H9 (cell line): Measurements from ENCODE around the gene NSD1. TPM values are rescaled to one million over a fixed set of nuclear protein-coding genes. Genes with fewer than 3 reads are reported as not detected.

ENCODE experiments used
- DNase-seq: peaks from one replicate; pipeline ENCODE4 v3.0.0-alpha.2; 2017
- H2AFZ ChIP-seq: one replicate; pipeline ENCODE4 v1.6.1; 2013; ENCODE audit warnings: mild to moderate bottlenecking, low read length, control low read depth, moderate library complexity
- H2AK5ac ChIP-seq: 2 replicates; pipeline ENCODE4 v1.6.1; 2013; ENCODE audit warnings: low read length, control low read depth, mixed read lengths; ENCODE audit not compliant: insufficient read length
- H2BK120ac ChIP-seq: one replicate; pipeline ENCODE4 v1.6.1; 2013; ENCODE audit warnings: low read depth, mild to moderate bottlenecking, low read length, control low read depth, inconsistent platforms; ENCODE audit not compliant: poor library complexity, severe bottlenecking
- H2BK12ac ChIP-seq: 2 replicates; pipeline ENCODE4 v1.6.1; 2013; ENCODE audit warnings: low read length, control low read depth, mixed read lengths, low read depth; ENCODE audit not compliant: insufficient read length
- H2BK15ac ChIP-seq: 2 replicates; pipeline ENCODE4 v1.6.1; 2013; ENCODE audit warnings: low read depth, low read length, control low read depth
- H2BK20ac ChIP-seq: one replicate; pipeline ENCODE4 v1.6.1; 2013; ENCODE audit warnings: low read depth, mild to moderate bottlenecking, low read length, control low read depth, inconsistent platforms; ENCODE audit not compliant: poor library complexity, severe bottlenecking
- H2BK5ac ChIP-seq: 2 replicates; pipeline ENCODE4 v1.6.1; 2013; ENCODE audit warnings: low read length, control low read depth, mixed read lengths; ENCODE audit not compliant: insufficient read length
- H3K14ac ChIP-seq: 2 replicates; pipeline ENCODE4 v1.6.1; 2013; ENCODE audit warnings: low read length, control low read depth; ENCODE audit not compliant: insufficient read depth
- H3K18ac ChIP-seq: 2 replicates; pipeline ENCODE4 v1.6.1; 2013; ENCODE audit warnings: low read depth, mild to moderate bottlenecking, mixed read lengths, low read length, control low read depth; ENCODE audit not compliant: insufficient read length
- H3K23ac ChIP-seq: 2 replicates; pipeline ENCODE4 v1.6.1; 2013; ENCODE audit warnings: low read length, control low read depth, mixed read lengths, low read depth; ENCODE audit not compliant: insufficient read length
- H3K23me2 ChIP-seq: 2 replicates; pipeline ENCODE4 v1.6.1; 2013; ENCODE audit warnings: low read depth, mild to moderate bottlenecking, mixed read lengths, low read length, control low read depth; ENCODE audit not compliant: insufficient read length, poor library complexity, severe bottlenecking
- H3K27ac ChIP-seq: 2 replicates; pipeline ENCODE4 v1.5.1; 2013; ENCODE audit warnings: low read length, control low read depth, mixed read lengths, low read depth; ENCODE audit not compliant: insufficient read length
- H3K27me3 ChIP-seq: 2 replicates; pipeline ENCODE4 v1.6.1; 2013; ENCODE audit warnings: low read length, control low read depth, inconsistent platforms; ENCODE audit not compliant: insufficient read depth
- H3K4ac ChIP-seq: 2 replicates; pipeline ENCODE4 v1.6.1; 2013; ENCODE audit warnings: low read depth, mild to moderate bottlenecking, control low read depth, inconsistent platforms, low read length, moderate library complexity
- H3K4me1 ChIP-seq: 2 replicates; pipeline ENCODE4 v1.6.1; 2013; ENCODE audit warnings: low read length, control low read depth, inconsistent platforms; ENCODE audit not compliant: insufficient read depth
- H3K4me2 ChIP-seq: 2 replicates; pipeline ENCODE4 v1.6.1; 2013; ENCODE audit warnings: low read length, control low read depth, mixed read lengths; ENCODE audit not compliant: insufficient read length, insufficient read depth
- H3K56ac ChIP-seq: 2 replicates; pipeline ENCODE4 v1.6.1; 2013; ENCODE audit warnings: low read depth, mild to moderate bottlenecking, mixed read lengths, low read length, control low read depth; ENCODE audit not compliant: insufficient read length
- H3K79me1 ChIP-seq: 2 replicates; pipeline ENCODE4 v1.6.1; 2013; ENCODE audit warnings: low read depth, mild to moderate bottlenecking, moderate library complexity, low read length, control low read depth, inconsistent platforms; ENCODE audit not compliant: insufficient read depth, poor library complexity, severe bottlenecking
- H3K79me2 ChIP-seq: 2 replicates; pipeline ENCODE4 v1.6.1; 2013; ENCODE audit warnings: low read length, control low read depth, inconsistent platforms; ENCODE audit not compliant: insufficient read depth
- H3K9ac ChIP-seq: 2 replicates; pipeline ENCODE4 v1.6.1; 2013; ENCODE audit warnings: low read length, control low read depth, mixed read lengths; ENCODE audit not compliant: insufficient read length; ENCODE audit errors: extremely low read depth
- H3K9me3 ChIP-seq: one replicate; pipeline ENCODE4 v1.6.1; 2013; ENCODE audit warnings: low read depth, low read length, inconsistent platforms; ENCODE audit not compliant: control insufficient read depth
- H3T11ph ChIP-seq: one replicate; pipeline ENCODE4 v1.6.1; 2013; ENCODE audit warnings: mild to moderate bottlenecking, low read length, control low read depth, inconsistent platforms
- H4K20me1 ChIP-seq: one replicate; pipeline ENCODE4 v1.6.1; 2013; ENCODE audit not compliant: control insufficient read depth, insufficient read length, insufficient read depth
- H4K5ac ChIP-seq: 2 replicates; pipeline ENCODE4 v1.6.1; 2013; ENCODE audit warnings: low read depth, mild to moderate bottlenecking, mixed read lengths, low read length, control low read depth; ENCODE audit not compliant: insufficient read length
- H4K8ac ChIP-seq: replicated peaks from 2 replicates; pipeline ENCODE4 v1.6.1; 2013; ENCODE audit warnings: low read length, control low read depth, mixed read lengths, low read depth; ENCODE audit not compliant: insufficient read length
- H4K91ac ChIP-seq: 2 replicates; pipeline ENCODE4 v1.6.1; 2013; ENCODE audit warnings: low read depth, mild to moderate bottlenecking, moderate library complexity, mixed read lengths, low read length, control low read depth; ENCODE audit not compliant: insufficient read length
- H3K27ac Mint-ChIP-seq, 3 experiments: 2 replicates in 2 of 3; 3 replicates in 1 of 3; pipeline ENCODE4 v1.8.0; 2020 to 2021; ENCODE audit warnings: mixed read lengths in 3 of 3, mild to moderate bottlenecking in 1 of 3, moderate library complexity in 1 of 3
- H3K27me3 Mint-ChIP-seq: 2 replicates; pipeline ENCODE4 v1.8.0; 2021; ENCODE audit warnings: low read depth, mild to moderate bottlenecking, moderate library complexity, mixed read lengths
- H3K36me3 Mint-ChIP-seq, 3 experiments: 2 replicates in 2 of 3; 3 replicates in 1 of 3; pipeline ENCODE4 v1.8.0; 2020 to 2021; ENCODE audit warnings: low read depth in 3 of 3, mixed read lengths in 3 of 3; ENCODE audit not compliant: insufficient read depth in 1 of 3
- H3K4me1 Mint-ChIP-seq, 2 experiments: 2 replicates each; pipeline ENCODE4 v1.8.0; 2020; ENCODE audit warnings: mixed read lengths in 2 of 2
- H3K4me3 Mint-ChIP-seq, 2 experiments: 2 replicates in 1 of 2; 3 replicates in 1 of 2; pipeline ENCODE4 v1.8.0; 2020 to 2021; ENCODE audit warnings: mild to moderate bottlenecking in 2 of 2, mixed read lengths in 2 of 2, moderate library complexity in 1 of 2
- H3K9me3 Mint-ChIP-seq, 2 experiments: 2 replicates in 1 of 2; 3 replicates in 1 of 2; pipeline ENCODE4 v1.8.0; 2020; ENCODE audit warnings: mild to moderate bottlenecking in 2 of 2, mixed read lengths in 2 of 2, moderate library complexity in 1 of 2
- WGBS: extraction: QIAGEN DNeasy Blood & Tissue Kit; methylation state at CpG from one replicate; pipeline ENCODE4 v1.1.7; 2013; ENCODE audit warnings: missing lambda C conversion rate, low lambda C conversion rate, mixed read lengths; ENCODE audit not compliant: insufficient read length; ENCODE audit errors: extremely low coverage; 5-methylcytosine and 5-hydroxymethylcytosine counted together
- total RNA-seq: library from RNA; stranded (reverse); gene quantifications from 2 replicates; pipeline ENCODE4 v1.2.1, GENCODE V29; 2021
- TF ChIP-seq, protein P1 (sequence below): fragments of 200-600 bp; sonication (generic); conservative IDR thresholded peaks from 3 replicates; pipeline ENCODE4 v1.8.0; 2021; ENCODE audit warnings: antibody characterized with exemption, mild to moderate bottlenecking

The NSD1 gene
- total RNA-seq, 1 experiment from 2014 or later: 213 TPM

DNA sequence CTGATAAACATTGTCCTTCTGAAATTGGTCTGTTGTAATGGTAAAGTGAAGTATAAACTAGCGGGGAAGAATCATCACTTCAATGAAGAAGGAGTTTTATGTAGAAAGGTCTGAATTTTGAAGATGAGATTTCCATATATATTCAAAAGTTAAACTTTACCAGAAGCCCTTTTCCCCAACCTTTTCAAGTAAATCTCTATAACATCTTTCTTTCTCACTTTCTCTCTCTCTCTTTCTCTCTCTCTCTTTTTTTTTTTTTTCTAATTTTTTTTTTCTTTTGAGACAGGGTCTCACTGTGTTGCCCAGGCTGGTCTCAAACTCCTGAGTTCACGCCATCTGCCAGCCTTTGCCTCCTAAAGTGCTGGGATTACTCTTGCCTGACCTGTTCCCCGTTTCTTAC lies 78.7 kb downstream of the NSD1 start:
- Histone ChIP-seq H3K27ac (no peak overlapping the region), H4K5ac (no peak overlapping the region), H2AK5ac (no peak overlapping the region), H3K14ac (no peak overlapping the region), H4K91ac (no peak overlapping the region), H3K18ac (no peak overlapping the region), H3K4me2 (no peak overlapping the region), H3K79me1 (no peaks in the 10 kb centered on the region), H3K4ac (no peak overlapping the region), H3K23ac (no peak overlapping the region), H3K56ac (no peak overlapping the region), H3K27me3 (no peaks in the 10 kb centered on the region), H4K8ac (no peak overlapping the region), H3K23me2 (no peaks in the 10 kb centered on the region), H4K20me1 (no peaks in the 10 kb centered on the region), H3K4me1 (no peaks in the 10 kb centered on the region), H3K9ac (no peak overlapping the region), H2BK20ac (no peak overlapping the region), H2BK120ac (no peak overlapping the region), H3K9me3 (no peaks in the 10 kb centered on the region), H2BK15ac (no peak overlapping the region), H2AFZ (no peak overlapping the region), H2BK12ac (no peak overlapping the region), H3K79me2 (peaks cover 5% of the 10 kb centered on the region; the same call in 1 of the 2 replicates), H3T11ph (no peak overlapping the region), H2BK5ac (no peak overlapping the region)
- H3K27ac Mint-ChIP-seq: peak overlapping the region in 1 of 3 experiments; percentile 75; a peak in 2 of 7 replicates
- no peak for DNase-seq
- H3K27me3 Mint-ChIP-seq: no peaks in the 10 kb centered on the region
- peaks cover 44 to 87% (median 80%) of the 10 kb centered on the region in 3 experiments; a peak in 6 of 7 replicates for H3K36me3 Mint-ChIP-seq
- no peaks in the 10 kb centered on the region for H3K9me3 Mint-ChIP-seq
- WGBS: no CpG with 5 or more reads among the region's 3 CpGs
- H3K4me3 Mint-ChIP-seq: no peak overlapping the region
- no peaks in the 10 kb centered on the region for H3K4me1 Mint-ChIP-seq
- TF ChIP-seq, protein P1, sequence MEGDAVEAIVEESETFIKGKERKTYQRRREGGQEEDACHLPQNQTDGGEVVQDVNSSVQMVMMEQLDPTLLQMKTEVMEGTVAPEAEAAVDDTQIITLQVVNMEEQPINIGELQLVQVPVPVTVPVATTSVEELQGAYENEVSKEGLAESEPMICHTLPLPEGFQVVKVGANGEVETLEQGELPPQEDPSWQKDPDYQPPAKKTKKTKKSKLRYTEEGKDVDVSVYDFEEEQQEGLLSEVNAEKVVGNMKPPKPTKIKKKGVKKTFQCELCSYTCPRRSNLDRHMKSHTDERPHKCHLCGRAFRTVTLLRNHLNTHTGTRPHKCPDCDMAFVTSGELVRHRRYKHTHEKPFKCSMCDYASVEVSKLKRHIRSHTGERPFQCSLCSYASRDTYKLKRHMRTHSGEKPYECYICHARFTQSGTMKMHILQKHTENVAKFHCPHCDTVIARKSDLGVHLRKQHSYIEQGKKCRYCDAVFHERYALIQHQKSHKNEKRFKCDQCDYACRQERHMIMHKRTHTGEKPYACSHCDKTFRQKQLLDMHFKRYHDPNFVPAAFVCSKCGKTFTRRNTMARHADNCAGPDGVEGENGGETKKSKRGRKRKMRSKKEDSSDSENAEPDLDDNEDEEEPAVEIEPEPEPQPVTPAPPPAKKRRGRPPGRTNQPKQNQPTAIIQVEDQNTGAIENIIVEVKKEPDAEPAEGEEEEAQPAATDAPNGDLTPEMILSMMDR: no peak
